IMR-90 (cell line): ENCODE results near the gene MAML3. TPM values are rescaled to one million over a fixed set of nuclear protein-coding genes. Genes with fewer than 3 reads are reported as not detected.

Source experiments
- ATAC-seq: fragments of 200-7000 bp; cut with Tn5 transposase; 2 replicates; pipeline ENCODE4 v1.9.1; 2020; ENCODE audit warnings: low read depth, mild to moderate bottlenecking, moderate library complexity
- BruUV-seq: library from RNA; stranded (reverse); fragments of 400-500 nt; replicated peaks from 2 replicates; lab custom pipeline; 2021; lab: Mats Ljungman, UMichigan
- CTCF ChIA-PET: fragments of 300-600 bp; formaldehyde crosslinking; extraction: SDS; loops from one replicate; lab custom pipeline; 2021; ENCODE audit warnings: antibody characterized with exemption; lab: Yijun Ruan, JAX
- POLR2A ChIA-PET: fragments of 300-600 bp; sonication (Branson Sonifier 250); formaldehyde crosslinking; loops from one replicate; lab custom pipeline; 2022; ENCODE audit warnings: antibody characterized with exemption; ENCODE audit not compliant: unreplicated experiment; lab: Charles Lee
- DNase-seq: peaks from one replicate; pipeline ENCODE4 v3.0.0; 2013
- H2AFZ ChIP-seq: replicated peaks from 2 replicates; pipeline ENCODE3; 2013; ENCODE audit warnings: low read length, mild to moderate bottlenecking; ENCODE audit not compliant: poor library complexity
- H2AK5ac ChIP-seq: 2 replicates; pipeline ENCODE4 v1.6.1; 2013; ENCODE audit warnings: low read depth, low read length, inconsistent platforms
- H2AK9ac ChIP-seq: replicated peaks from 2 replicates; pipeline ENCODE3; 2013; ENCODE audit warnings: mild to moderate bottlenecking, low read depth, low read length, moderate library complexity; ENCODE audit not compliant: poor library complexity
- H2BK120ac ChIP-seq: 2 replicates; pipeline ENCODE4 v1.6.1; 2013; ENCODE audit warnings: low read depth, low read length, inconsistent platforms
- H2BK15ac ChIP-seq: 3 replicates; pipeline ENCODE4 v1.6.1; 2013; ENCODE audit warnings: low read depth, low read length, inconsistent platforms
- H2BK20ac ChIP-seq: 2 replicates; pipeline ENCODE4 v1.6.1; 2013; ENCODE audit warnings: low read depth, mild to moderate bottlenecking, inconsistent platforms, low read length, moderate library complexity
- H2BK5ac ChIP-seq: 2 replicates; pipeline ENCODE4 v1.6.1; 2013; ENCODE audit warnings: mild to moderate bottlenecking, low read depth, low read length, inconsistent platforms; ENCODE audit not compliant: poor library complexity, severe bottlenecking
- H3K14ac ChIP-seq: replicated peaks from 2 replicates; pipeline ENCODE4 v1.6.1; 2013; ENCODE audit warnings: low read depth, low read length, inconsistent platforms
- H3K18ac ChIP-seq: 2 replicates; pipeline ENCODE4 v1.6.1; 2013; ENCODE audit warnings: low read depth, low read length, control low read depth
- H3K23ac ChIP-seq: 2 replicates; pipeline ENCODE4 v1.6.1; 2013; ENCODE audit warnings: low read depth, low read length, inconsistent platforms
- H3K27ac ChIP-seq: 2 replicates; pipeline ENCODE4 v1.5.1; 2013; ENCODE audit warnings: mild to moderate bottlenecking, control low read depth, low read length; ENCODE audit not compliant: insufficient read depth
- H3K27me3 ChIP-seq: 2 replicates; pipeline ENCODE4 v1.6.1; 2013; ENCODE audit warnings: low read length; ENCODE audit not compliant: control insufficient read depth, insufficient read depth
- H3K36me3 ChIP-seq: 2 replicates; pipeline ENCODE4 v1.6.1; 2013; ENCODE audit warnings: low read length, mixed read lengths; ENCODE audit not compliant: control insufficient read depth, insufficient read depth
- H3K4ac ChIP-seq: 2 replicates; pipeline ENCODE4 v1.6.1; 2013; ENCODE audit warnings: low read depth, low read length, inconsistent platforms
- H3K4me1 ChIP-seq: 2 replicates; pipeline ENCODE4 v1.6.1; 2013; ENCODE audit warnings: low read length, mixed read lengths; ENCODE audit not compliant: control insufficient read depth, insufficient read depth
- H3K4me2 ChIP-seq: 2 replicates; pipeline ENCODE4 v1.6.1; 2013; ENCODE audit warnings: low read depth, mild to moderate bottlenecking, control low read depth, low read length, moderate library complexity
- H3K4me3 ChIP-seq: 2 replicates; pipeline ENCODE4 v1.5.1; 2013; ENCODE audit warnings: low read depth, mild to moderate bottlenecking, control low read depth, low read length, moderate library complexity; ENCODE audit not compliant: insufficient read depth
- H3K56ac ChIP-seq: 2 replicates; pipeline ENCODE4 v1.6.1; 2013; ENCODE audit warnings: low read length, inconsistent platforms; ENCODE audit not compliant: insufficient read depth; ENCODE audit errors: extremely low read depth
- H3K79me1 ChIP-seq, 2 experiments: 2 replicates each; pipeline ENCODE4 v1.6.1; 2013; ENCODE audit warnings: low read length in 2 of 2, inconsistent platforms in 1 of 2, low read depth in 1 of 2
- H3K9ac ChIP-seq: 2 replicates; pipeline ENCODE4 v1.6.1; 2013; ENCODE audit warnings: low read depth, low read length, control low read depth
- H3K9me1 ChIP-seq: 2 replicates; pipeline ENCODE4 v1.6.1; 2013; ENCODE audit warnings: low read length, inconsistent platforms; ENCODE audit not compliant: insufficient read depth
- H3K9me3 ChIP-seq: 2 replicates; pipeline ENCODE4 v1.6.1; 2013; ENCODE audit warnings: low read length; ENCODE audit not compliant: control insufficient read depth, insufficient read depth
- H4K20me1 ChIP-seq: 2 replicates; pipeline ENCODE4 v1.6.1; 2013; ENCODE audit warnings: low read length, inconsistent platforms; ENCODE audit not compliant: insufficient read depth
- H4K5ac ChIP-seq: 2 replicates; pipeline ENCODE4 v1.6.1; 2013; ENCODE audit warnings: mild to moderate bottlenecking, low read depth, low read length, control low read depth
- H4K8ac ChIP-seq, 2 experiments: 2 replicates each; pipeline ENCODE4 v1.6.1; 2013; ENCODE audit warnings: low read depth in 2 of 2, low read length in 2 of 2, control low read depth in 1 of 2, inconsistent platforms in 1 of 2
- H4K91ac ChIP-seq: 2 replicates; pipeline ENCODE4 v1.6.1; 2013; ENCODE audit warnings: low read depth, low read length, inconsistent platforms; ENCODE audit not compliant: insufficient read depth
- BHLHE40 ChIP-seq: fragments of 150-350 bp; IDR thresholded peaks from 2 replicates; pipeline ENCODE4 v1.6.1; 2016; ENCODE audit warnings: mild to moderate bottlenecking, low read depth, low read length
- CEBPB ChIP-seq: IDR thresholded peaks from 2 replicates; pipeline ENCODE4 v1.6.1; 2012; ENCODE audit warnings: low read depth, low read length, improper control_type of control experiment
- CHD1 ChIP-seq: IDR thresholded peaks from 2 replicates; pipeline ENCODE4 v1.6.1; 2012; ENCODE audit warnings: low read depth, low read length, improper control_type of control experiment
- ELK1 ChIP-seq: fragments of 150-350 bp; IDR thresholded peaks from 2 replicates; pipeline ENCODE4 v1.6.1; 2016; ENCODE audit warnings: low read depth, mild to moderate bottlenecking, low read length, moderate library complexity, borderline replicate concordance
- FOS ChIP-seq: fragments of 150-350 bp; IDR thresholded peaks from 2 replicates; pipeline ENCODE4 v1.6.1; 2016; ENCODE audit warnings: low read depth, low read length
- MAFK ChIP-seq: IDR thresholded peaks from 2 replicates; pipeline ENCODE4 v1.6.1; 2012; ENCODE audit warnings: low read depth, low read length, improper control_type of control experiment
- MAZ ChIP-seq: IDR thresholded peaks from 2 replicates; pipeline ENCODE4 v1.6.1; 2012; ENCODE audit warnings: low read depth, mild to moderate bottlenecking, low read length, improper control_type of control experiment, moderate library complexity, borderline replicate concordance
- NFE2L2 ChIP-seq: fragments of 150-350 bp; IDR thresholded peaks from 2 replicates; pipeline ENCODE4 v1.6.1; 2016; ENCODE audit warnings: low read depth, mild to moderate bottlenecking, low read length
- POLR2A ChIP-seq: IDR thresholded peaks from 2 replicates; pipeline ENCODE4 v1.6.1; 2012; ENCODE audit warnings: mild to moderate bottlenecking, low read depth, low read length
- RFX5 ChIP-seq: IDR thresholded peaks from 2 replicates; pipeline ENCODE4 v1.8.0; 2012; ENCODE audit warnings: low read depth, mild to moderate bottlenecking, low read length, moderate library complexity
- SMC3 ChIP-seq: fragments of 150-350 bp; IDR thresholded peaks from 2 replicates; pipeline ENCODE4 v1.6.1; 2016; ENCODE audit warnings: low read depth, mild to moderate bottlenecking, antibody characterized with exemption, low read length, moderate library complexity
- WGBS, 2 experiments: methylation state at CpG; one replicate each; pipeline versions ENCODE4 v1.1.5 to v1.1.7; 2013; ENCODE audit warnings: missing lambda C conversion rate in 2 of 2; ENCODE audit not compliant: insufficient read length in 1 of 2; ENCODE audit errors: extremely low coverage in 2 of 2; 5-methylcytosine and 5-hydroxymethylcytosine counted together
- dilution Hi-C: fragments of 300-500 bp; cut with HindIII; formaldehyde crosslinking; loops from one replicate; pipeline ENCODE4 v1.14.3; 2018; ENCODE audit warnings: low sequenced_read_pairs; ENCODE audit not compliant: unreplicated experiment
- in situ Hi-C: fragments of 300-500 bp; cut with MboI; formaldehyde crosslinking; loops from 3 replicates; pipeline ENCODE4 v1.14.3; 2019; ENCODE audit warnings: low sequenced_read_pairs, inconsistent platforms, mixed read lengths
- intact Hi-C: fragments of 100-400 bp; cut with micrococcal nuclease; formaldehyde crosslinking; loops from 2 replicates; pipeline ENCODE4 v1.10.0; 2022
- polyA plus RNA-seq, 3 experiments: library from polyadenylated mRNA; depleted of rRNA; stranded (reverse); fragments of >200 nt; gene quantifications; 2 replicates each; pipeline ENCODE4 v1.2.3, GENCODE V29; 2012; ENCODE audit warnings: low replicate concordance in 1 of 3
- total RNA-seq: library from RNA; depleted of rRNA; stranded (reverse); fragments of >200 nt; gene quantifications from 2 replicates; pipeline ENCODE4 v1.2.3, GENCODE V29; 2012
- TF ChIP-seq, protein P1 (sequence below): fragments of 150-350 bp; IDR thresholded peaks from 2 replicates; pipeline ENCODE4 v1.6.1; 2017; ENCODE audit warnings: mild to moderate bottlenecking, antibody characterized with exemption, low read length, low read depth

Gene MAML3
- total and polyA plus RNA-seq, 2 of the 4 experiments (the other 2 are of a cell fraction) = 0.90 to 1.7 TPM

DNA sequence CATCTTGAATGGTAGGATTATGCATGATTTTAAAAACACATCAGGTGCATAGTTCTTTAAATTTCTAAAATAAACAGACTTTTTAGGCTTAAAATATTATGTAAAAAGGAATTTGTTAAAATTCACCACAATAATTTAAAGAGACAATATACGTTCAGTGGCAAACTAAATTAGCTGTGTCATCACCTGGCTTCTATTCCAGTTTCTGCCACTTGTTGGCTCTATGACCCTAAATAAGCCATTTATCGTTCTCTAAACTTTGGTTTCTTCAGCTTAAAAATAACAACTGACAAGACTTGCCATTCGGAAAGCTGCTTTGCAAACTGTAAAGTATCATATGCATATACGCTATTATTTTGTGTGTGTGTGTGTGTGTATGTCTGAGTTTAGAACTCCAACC, 347.1 kb downstream of the MAML3 start:
- DNase-seq (no peak), ATAC-seq (no peak)
- no peak overlapping the region for H4K91ac ChIP-seq
- H2AFZ ChIP-seq = no peak overlapping the region
- H2BK15ac ChIP-seq = no peak overlapping the region
- no peak overlapping the region for H3K9ac ChIP-seq
- no peak overlapping the region for H2BK120ac ChIP-seq
- peaks cover 0 to 7% of the 10 kb centered on the region in 2 experiments; a peak in 2 of 4 replicates for H3K79me1 ChIP-seq
- H3K4me2 ChIP-seq = no peak overlapping the region
- H3K14ac ChIP-seq = no peak overlapping the region
- ChIA-PET POLR2A (no interaction called here), CTCF (no interaction called here)
- H3K4me3 ChIP-seq = no peak overlapping the region
- in situ Hi-C loops = no loop called here
- 86% methylated on average over 1 of the region's 4 CpGs; no CpG with 5 or more reads in 1 of the 2 experiments for WGBS, 2 experiments
- H3K4me1 ChIP-seq = peaks cover 10% of the 10 kb centered on the region
- H3K36me3 ChIP-seq = no peaks in the 10 kb centered on the region
- TF ChIP-seq RFX5 = no peak
- TF ChIP-seq, protein P1, sequence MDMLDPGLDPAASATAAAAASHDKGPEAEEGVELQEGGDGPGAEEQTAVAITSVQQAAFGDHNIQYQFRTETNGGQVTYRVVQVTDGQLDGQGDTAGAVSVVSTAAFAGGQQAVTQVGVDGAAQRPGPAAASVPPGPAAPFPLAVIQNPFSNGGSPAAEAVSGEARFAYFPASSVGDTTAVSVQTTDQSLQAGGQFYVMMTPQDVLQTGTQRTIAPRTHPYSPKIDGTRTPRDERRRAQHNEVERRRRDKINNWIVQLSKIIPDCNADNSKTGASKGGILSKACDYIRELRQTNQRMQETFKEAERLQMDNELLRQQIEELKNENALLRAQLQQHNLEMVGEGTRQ = no peak
- no peak for TF ChIP-seq POLR2A
- TF ChIP-seq SMC3 = no peak
- no peak for TF ChIP-seq CEBPB
- no peak for TF ChIP-seq BHLHE40
- no peak for TF ChIP-seq MAZ
- TF ChIP-seq NFE2L2 = no peak
- no peak for TF ChIP-seq ELK1
- TF ChIP-seq CHD1 = no peak
- no peak for TF ChIP-seq MAFK
- no peak for TF ChIP-seq FOS
- intact Hi-C loops = no loop called here
- H4K20me1 ChIP-seq = no peaks in the 10 kb centered on the region
- H2BK5ac ChIP-seq = no peak overlapping the region
- peaks cover 3% of the 10 kb centered on the region for H3K9me3 ChIP-seq
- no peak overlapping the region for H2AK5ac ChIP-seq
- H3K18ac ChIP-seq = no peak overlapping the region
- no peak overlapping the region for H2BK20ac ChIP-seq
- H2AK9ac ChIP-seq = no peak overlapping the region
- dilution Hi-C loops = no loop called here
- peaks cover 15% of the 10 kb centered on the region for H3K9me1 ChIP-seq
- no peak overlapping the region for H3K23ac ChIP-seq
- H3K27ac ChIP-seq = no peak overlapping the region
- H3K4ac ChIP-seq = no peak overlapping the region
- no peak overlapping the region for H4K8ac ChIP-seq
- H3K56ac ChIP-seq = no peak overlapping the region
- H3K27me3 ChIP-seq = no peaks in the 10 kb centered on the region
- BruUV-seq = no TSS peak
- no peak overlapping the region for H4K5ac ChIP-seq
